HT1080 (cell line): ENCODE measurements around the gene KRTAP4-2. TPM values are rescaled to one million over a fixed set of nuclear protein-coding genes. Genes with fewer than 3 reads are reported as not detected.
"Not testable (repeated sequence)": the region's sequence is repeated elsewhere in the genome, so short reads cannot be mapped to it uniquely, and the experiment has no call there.

Source experiments
- DNase-seq: peaks from one replicate; pipeline ENCODE4 v3.0.0-alpha.2; 2015; ENCODE audit warnings: low read depth
- polyA plus RNA-seq, 2 experiments: library from polyadenylated mRNA; depleted of rRNA; stranded (reverse); fragments of >200 nt; gene quantifications; 2 replicates each; pipeline ENCODE4 v1.2.3, GENCODE V29; 2015
- total RNA-seq: library from RNA; depleted of rRNA; stranded (reverse); fragments of >200 nt; shearing (Covaris generic); gene quantifications from 2 replicates; pipeline ENCODE4 v1.2.3, GENCODE V29; 2014; rRNA removed

The KRTAP4-2 gene
- total RNA-seq = not detected in 2 replicates
- polyA plus RNA-seq (2015; cell fraction: cytosol; rRNA removed) = not detected in 2 replicates
- polyA plus RNA-seq (2015; cell fraction: nucleus; rRNA removed) = not detected in 2 replicates

GRCh38 chr17:41177727-41178271 lies at the start of gene KRTAP4-2:
Gene KRTAP4-2, minus strand, starts transcription at chr17:41178221. Its CDS starts 57 bp downstream, at chr17:41178164.
- no peak for DNase-seq

GRCh38 chr17:41226598-41227095 lies 48.6 kb upstream of the KRTAP4-2 start, which contains the start of gene KRTAP9-2:
Gene KRTAP9-2, plus strand, starts transcription at chr17:41226648. Its CDS starts 7 bp downstream, at chr17:41226655.
- not testable (repeated sequence) for DNase-seq

GRCh38 chr17:41226051-41226450 lies 48.0 kb upstream of the KRTAP4-2 start:
- DNase-seq = no peak

- DNase-seq = no peak
Measured at GRCh38 chr17:41223821-41224220, 45.8 kb upstream of the KRTAP4-2 start.

- no peak for DNase-seq
Measured at GRCh38 chr17:41215681-41216080, 37.7 kb upstream of the KRTAP4-2 start.

- no peak for DNase-seq
Measured at GRCh38 chr17:41212524-41213169, 34.6 kb upstream of the KRTAP4-2 start.

- DNase-seq = peak; percentile 39
Measured at GRCh38 chr17:41211845-41212466, 33.9 kb upstream of the KRTAP4-2 start.

- no peak for DNase-seq
Measured at GRCh38 chr17:41199421-41200078, 21.5 kb upstream of the KRTAP4-2 start.

- DNase-seq = no peak
Measured at GRCh38 chr17:41196068-41196467, 18.0 kb upstream of the KRTAP4-2 start.

- no peak for DNase-seq
Measured at GRCh38 chr17:41190328-41190727, 12.3 kb upstream of the KRTAP4-2 start.

- DNase-seq = not testable (repeated sequence)
Measured at GRCh38 chr17:41189837-41190318, 11.9 kb upstream of the KRTAP4-2 start, which contains the start of gene KRTAP9-1. Gene KRTAP9-1, plus strand, starts transcription at chr17:41189887. Its CDS starts 0 bp downstream, at chr17:41189887.

- no peak for DNase-seq
Measured at GRCh38 chr17:41186872-41187271, 8.9 kb upstream of the KRTAP4-2 start.

GRCh38 chr17:41185001-41185400 lies 7.0 kb upstream of the KRTAP4-2 start:
- DNase-seq = no peak

- no peak for DNase-seq
Measured at GRCh38 chr17:41184480-41184961, 6.5 kb upstream of the KRTAP4-2 start, which contains the start of gene KRTAP4-1. Gene KRTAP4-1, minus strand, starts transcription at chr17:41184911. Its CDS starts 57 bp downstream, at chr17:41184854.

- no peak for DNase-seq
Measured at GRCh38 chr17:41178843-41179616, 1.0 kb upstream of the KRTAP4-2 start.

GRCh38 chr17:41178341-41178740 lies 320 bp upstream of the KRTAP4-2 start:
- peak; percentile 65 for DNase-seq

- no peak for DNase-seq
Measured at GRCh38 chr17:41176744-41177387, 1.2 kb downstream of the KRTAP4-2 start.

- DNase-seq = no peak
Measured at GRCh38 chr17:41171886-41172285, 6.1 kb downstream of the KRTAP4-2 start.

GRCh38 chr17:41168121-41168520 lies 9.9 kb downstream of the KRTAP4-2 start, which contains the start of gene KRTAP4-3:
Gene KRTAP4-3, minus strand, starts transcription at chr17:41168221. Its CDS starts 49 bp downstream, at chr17:41168172.
- no peak for DNase-seq

- no peak for DNase-seq
Measured at GRCh38 chr17:41167561-41167960, 10.5 kb downstream of the KRTAP4-2 start.
